GM23338 (cell line): ENCODE results near the gene OVCA2. TPM values are rescaled to one million over a fixed set of nuclear protein-coding genes. Genes with fewer than 3 reads are reported as not detected.

Experiments
- ATAC-seq: fragments of 200-7000 bp; cut with Tn5 transposase; 3 replicates; pipeline ENCODE4 v1.9.1; 2020
- DNase-seq: peaks from one replicate; pipeline ENCODE4 v3.0.0-alpha.2; 2015; ENCODE audit warnings: low spot score
- H2AFZ ChIP-seq: fragments of 200-600 bp; sonication (generic); 2 replicates; pipeline ENCODE4 v1.8.0; 2016; ENCODE audit warnings: antibody characterized with exemption, mild to moderate bottlenecking, moderate library complexity
- H3F3A ChIP-seq: fragments of 200-600 bp; sonication (generic); replicated peaks from 2 replicates; pipeline ENCODE4 v1.8.0; 2017; ENCODE audit warnings: antibody characterized with exemption, mixed run types, low read depth
- H3K27ac ChIP-seq: fragments of 200-600 bp; sonication (generic); 2 replicates; pipeline ENCODE4 v1.6.1; 2016; ENCODE audit warnings: low read depth
- H3K27me3 ChIP-seq: fragments of 200-600 bp; sonication (generic); 2 replicates; pipeline ENCODE4 v1.8.0; 2016; ENCODE audit warnings: mild to moderate bottlenecking, mixed run types, moderate library complexity; ENCODE audit not compliant: insufficient read depth
- H3K36me3 ChIP-seq: fragments of 200-600 bp; sonication (generic); 2 replicates; pipeline ENCODE4 v1.8.0; 2016; ENCODE audit warnings: mild to moderate bottlenecking; ENCODE audit not compliant: insufficient read depth
- H3K4me1 ChIP-seq: fragments of 200-600 bp; sonication (generic); 2 replicates; pipeline ENCODE4 v1.8.0; 2016; ENCODE audit warnings: mild to moderate bottlenecking, moderate library complexity; ENCODE audit not compliant: insufficient read depth
- H3K4me2 ChIP-seq: fragments of 200-600 bp; sonication (generic); 2 replicates; pipeline ENCODE4 v1.7.1; 2017; ENCODE audit warnings: mixed run types
- H3K4me3 ChIP-seq: fragments of 200-600 bp; sonication (generic); 2 replicates; pipeline ENCODE4 v1.6.1; 2016; ENCODE audit warnings: mixed run types
- H3K79me2 ChIP-seq: fragments of 200-600 bp; sonication (generic); replicated peaks from 2 replicates; pipeline ENCODE4 v1.8.0; 2017; ENCODE audit warnings: mild to moderate bottlenecking; ENCODE audit not compliant: insufficient read depth
- H3K9me2 ChIP-seq: fragments of 200-600 bp; sonication (generic); 2 replicates; pipeline ENCODE4 v1.8.0; 2017; ENCODE audit not compliant: insufficient read depth
- H4K20me1 ChIP-seq: fragments of 200-600 bp; sonication (generic); replicated peaks from 2 replicates; pipeline ENCODE4 v1.8.0; 2017; ENCODE audit warnings: mild to moderate bottlenecking; ENCODE audit not compliant: insufficient read depth
- H3K27ac Mint-ChIP-seq: 2 replicates; pipeline ENCODE4 v1.8.0; 2020; ENCODE audit warnings: inconsistent platforms, mild to moderate bottlenecking, moderate library complexity, mixed read lengths
- H3K27me3 Mint-ChIP-seq: 3 replicates; pipeline ENCODE4 v1.8.0; 2022; ENCODE audit warnings: low read depth, mild to moderate bottlenecking, moderate library complexity, mixed read lengths, inconsistent platforms; ENCODE audit not compliant: insufficient read depth, poor library complexity
- H3K36me3 Mint-ChIP-seq: 3 replicates; pipeline ENCODE4 v1.8.0; 2021; ENCODE audit warnings: low read depth, mild to moderate bottlenecking, inconsistent platforms, moderate library complexity, mixed read lengths
- H3K4me1 Mint-ChIP-seq: 3 replicates; pipeline ENCODE4 v1.8.0; 2020; ENCODE audit warnings: mild to moderate bottlenecking, inconsistent platforms, mixed read lengths
- H3K4me3 Mint-ChIP-seq: 3 replicates; pipeline ENCODE4 v1.8.0; 2021; ENCODE audit warnings: moderate library complexity, mild to moderate bottlenecking, inconsistent platforms, mixed read lengths
- H3K9me3 Mint-ChIP-seq: 3 replicates; pipeline ENCODE4 v1.8.0; 2020; ENCODE audit warnings: moderate library complexity, mild to moderate bottlenecking, inconsistent platforms, mixed read lengths
- CREB1 ChIP-seq: fragments of 250-450 bp; sonication (Bioruptor Pico); IDR thresholded peaks from 2 replicates; pipeline ENCODE4 v1.5.0; 2020; ENCODE audit warnings: low read depth, mild to moderate bottlenecking, moderate library complexity
- CTCF ChIP-seq, 2 experiments: fragments of 200-600 bp in 1 of 2; sonication (generic) in 1 of 2; conservative IDR thresholded peaks; 2 replicates each; pipeline versions ENCODE4 v1.5.1 to v1.6.1; 2016 to 2017; ENCODE audit warnings: antibody characterized with exemption in 2 of 2, low read depth in 2 of 2, mild to moderate bottlenecking in 2 of 2, moderate library complexity in 1 of 2
- ETS1 ChIP-seq: IDR thresholded peaks from 2 replicates; pipeline ENCODE4 v1.6.1; 2016; ENCODE audit warnings: antibody characterized with exemption
- EZH2 ChIP-seq: fragments of 200-600 bp; sonication (generic); IDR thresholded peaks from one replicate; pipeline ENCODE4 v1.8.0; 2017; ENCODE audit warnings: antibody characterized with exemption, mild to moderate bottlenecking, low read depth; ENCODE audit not compliant: unreplicated experiment
- EZH2phosphoT487 ChIP-seq: fragments of 200-600 bp; sonication (generic); IDR thresholded peaks from one replicate; pipeline ENCODE4 v1.8.1; 2018; ENCODE audit warnings: antibody characterized with exemption; ENCODE audit not compliant: unreplicated experiment
- JUNB ChIP-seq: IDR thresholded peaks from one replicate; pipeline ENCODE4 v1.6.1; 2016; ENCODE audit warnings: antibody characterized with exemption; ENCODE audit not compliant: unreplicated experiment
- NANOG ChIP-seq: IDR thresholded peaks from 2 replicates; pipeline ENCODE4 v1.6.1; 2016; ENCODE audit warnings: antibody characterized with exemption, borderline replicate concordance
- POLR2AphosphoS5 ChIP-seq: IDR thresholded peaks from 2 replicates; pipeline ENCODE4 v1.6.1; 2016; ENCODE audit warnings: antibody characterized with exemption, low read depth
- REST ChIP-seq: IDR thresholded peaks from one replicate; pipeline ENCODE4 v1.6.1; 2018; ENCODE audit warnings: antibody characterized with exemption; ENCODE audit not compliant: unreplicated experiment
- STAT1 ChIP-seq: IDR thresholded peaks from one replicate; pipeline ENCODE4 v1.6.1; 2016; ENCODE audit warnings: antibody characterized with exemption; ENCODE audit not compliant: unreplicated experiment
- ZNF114 ChIP-seq: fragments of 250-450 bp; sonication (Bioruptor Pico); IDR thresholded peaks from 2 replicates; pipeline ENCODE4 v1.5.0; 2020; ENCODE audit warnings: mild to moderate bottlenecking, moderate library complexity
- ZNF331 ChIP-seq: fragments of 250-450 bp; sonication (Bioruptor Pico); IDR thresholded peaks from 2 replicates; pipeline ENCODE4 v1.5.0; 2020; ENCODE audit warnings: low read depth, mild to moderate bottlenecking, moderate library complexity
- ZNF462 ChIP-seq: fragments of 250-450 bp; sonication (Bioruptor Pico); IDR thresholded peaks from 2 replicates; pipeline ENCODE4 v1.5.0; 2020; ENCODE audit warnings: mild to moderate bottlenecking, moderate library complexity
- polyA plus RNA-seq: library from polyadenylated mRNA; unstranded; fragments of >200 nt; fragmentation: Nextera tagmentation; extraction: Ambion mirVana; gene quantifications from 2 replicates; pipeline ENCODE4 v1.2.1, GENCODE V29; 2016
- total RNA-seq: library from RNA; depleted of rRNA; stranded (reverse); fragments of >200 nt; shearing (Covaris generic); gene quantifications from 2 replicates; pipeline ENCODE4 v1.2.3, GENCODE V29; 2014

OVCA2 gene
- total and polyA plus RNA-seq, 2 experiments from 2014 or later: 15.9 to 21.3 TPM

GRCh38 chr17:2040942-2041560 is 771 bp upstream of the OVCA2 start:
- H2AFZ ChIP-seq: 0 out of 2 replicates have a peak overlapping the region, but pooled peaks have one; percentile 59
- H3K4me3 Mint-ChIP-seq: peak overlapping the region; percentile 97
- ATAC-seq (no peak; the same call in 1 of the 3 replicates), DNase-seq (no peak)
- H3K79me2 ChIP-seq: no peaks in the 10 kb centered on the region
- H3K4me1 Mint-ChIP-seq: peaks cover 5% of the 10 kb centered on the region; the same call in 2 of the 3 replicates
- peaks cover 28% of the 10 kb centered on the region for H3K27me3 Mint-ChIP-seq
- TF ChIP-seq STAT1 (no peak), NANOG (no peak), POLR2AphosphoS5 (no peak), REST (no peak), ZNF114 (CRISPR knock-in tag) (no peak), ETS1 (no peak), CREB1 (CRISPR knock-in tag) (no peak), JUNB (no peak), ZNF462 (CRISPR knock-in tag) (no peak), EZH2 (no peak), EZH2phosphoT487 (no peak), ZNF331 (no peak), CTCF (conservative IDR thresholded peaks at IDR 0.05; ENCODE audit: low read depth in 2 of 2) (no peak)
- H3K9me2 ChIP-seq: no peaks in the 10 kb centered on the region
- H3K36me3 ChIP-seq: peaks cover 7% of the 10 kb centered on the region; the same call in 1 of the 2 replicates
- peak overlapping the region; percentile 96 for H3K4me2 ChIP-seq
- no peaks in the 10 kb centered on the region; the same call in 1 of the 2 replicates for H4K20me1 ChIP-seq
- no peak overlapping the region for H3K27ac ChIP-seq
- peaks cover 11% of the 10 kb centered on the region; the same call in 1 of the 2 replicates for H3K27me3 ChIP-seq
- H3K36me3 Mint-ChIP-seq: peaks cover 16% of the 10 kb centered on the region
- no peaks in the 10 kb centered on the region for H3K9me3 Mint-ChIP-seq
- H3K27ac Mint-ChIP-seq: no peak overlapping the region
- H3K4me1 ChIP-seq: peaks cover 7% of the 10 kb centered on the region
- H3K4me3 ChIP-seq: peak overlapping the region; percentile 87
- H3F3A ChIP-seq: peaks cover 10% of the 10 kb centered on the region; the same call in 1 of the 2 replicates
